K562 (cell line): ENCODE data around the gene DOCK8. TPM values are rescaled to one million over a fixed set of nuclear protein-coding genes. Genes with fewer than 3 reads are reported as not detected.
A peak's percentile ranks its signal among the peaks of the same experiment; 100 is the strongest.

Experiments
- ATAC-seq: fragments of 200-7000 bp; cut with Tn5 transposase; 3 replicates; pipeline ENCODE4 v1.9.1; 2020; ENCODE audit warnings: moderate library complexity
- BruUV-seq: library from RNA; stranded (reverse); fragments of 400-500 nt; replicated peaks from 2 replicates; lab custom pipeline; 2021; lab: Mats Ljungman, UMichigan
- CTCF ChIA-PET: fragments of 300-600 bp; formaldehyde crosslinking; extraction: SDS; loops from one replicate; lab custom pipeline; 2021; ENCODE audit warnings: low intra/inter-chr PET ratio; lab: Yijun Ruan, JAX
- POLR2A ChIA-PET: fragments of 300-600, 350-650 bp; sonication (Branson Sonifier 250); formaldehyde crosslinking; extraction: SDS; loops from one replicate; lab custom pipeline; 2021; ENCODE audit warnings: antibody characterized with exemption, inconsistent platforms; lab: Yijun Ruan, JAX
- DNase-seq, 4 experiments: peaks; one replicate each; pipeline versions ENCODE4 v3.0.0 to v3.0.0-alpha.2; 2011 to 2018; ENCODE audit warnings: low spot score in 3 of 4, mixed read lengths in 3 of 4; ENCODE audit errors: extremely low read depth in 1 of 4
- FAIRE-seq: peaks from 2 replicates; lab custom pipeline; 2011; peaks lifted over from hg19 to GRCh38; lab: Jason Lieb, UNC
- H2AFZ ChIP-seq: 2 replicates; pipeline ENCODE4 v1.6.0; 2011; ENCODE audit warnings: low read depth, low read length, control low read depth, inconsistent platforms
- H3K27ac ChIP-seq: fragments of 200-600 bp; 3 replicates; pipeline ENCODE4 v1.8.0; 2011; ENCODE audit warnings: low read depth, mild to moderate bottlenecking, control low read depth, inconsistent platforms, low read length, moderate library complexity, mixed read lengths; ENCODE audit errors: extremely low read depth
- H3K27me3 ChIP-seq, 2 experiments: fragments of 300-600 bp in 1 of 2; 2 replicates in 1 of 2; 3 replicates in 1 of 2; pipeline versions ENCODE4 v1.6.0 to v1.8.0; 2011; ENCODE audit warnings: inconsistent platforms in 2 of 2, low read length in 2 of 2, mild to moderate bottlenecking in 1 of 2, mixed read lengths in 1 of 2, moderate library complexity in 1 of 2; ENCODE audit not compliant: control insufficient read depth in 2 of 2, insufficient read depth in 2 of 2
- H3K36me3 ChIP-seq: fragments of 300-600 bp; 3 replicates; pipeline ENCODE4 v1.8.0; 2011; ENCODE audit warnings: mild to moderate bottlenecking, low read length, inconsistent platforms; ENCODE audit not compliant: control insufficient read depth, insufficient read depth
- H3K4me1 ChIP-seq, 2 experiments: fragments of 200-600 bp in 1 of 2; replicated peaks in 1 of 2; 2 replicates in 1 of 2; 3 replicates in 1 of 2; pipeline versions ENCODE4 v1.5.1 to v1.8.0; 2011; ENCODE audit warnings: inconsistent platforms in 2 of 2, low read length in 2 of 2, mild to moderate bottlenecking in 1 of 2, mixed read lengths in 1 of 2, moderate library complexity in 1 of 2; ENCODE audit not compliant: control insufficient read depth in 2 of 2, insufficient read depth in 2 of 2
- H3K4me2 ChIP-seq: 2 replicates; pipeline ENCODE4 v1.6.1; 2011; ENCODE audit warnings: low read length, control low read depth, inconsistent platforms, mixed read lengths; ENCODE audit not compliant: insufficient read depth
- H3K4me3 ChIP-seq: fragments of 200-600 bp; sonication (generic), shearing (Covaris generic); 2 replicates; pipeline ENCODE4 v1.5.1; 2016; ENCODE audit warnings: control low read depth, inconsistent platforms
- H3K79me2 ChIP-seq: fragments of 200-600 bp; 3 replicates; pipeline ENCODE4 v1.8.0; 2011; ENCODE audit warnings: low read length, inconsistent platforms; ENCODE audit not compliant: control insufficient read depth, insufficient read depth
- H3K9ac ChIP-seq, 2 experiments: 2 replicates each; pipeline versions ENCODE4 v1.6.0 to v1.6.1; 2011; ENCODE audit warnings: low read depth in 2 of 2, low read length in 2 of 2, control low read depth in 1 of 2, inconsistent platforms in 1 of 2, mild to moderate bottlenecking in 1 of 2, mixed read lengths in 1 of 2; ENCODE audit not compliant: insufficient read depth in 1 of 2
- H3K9me1 ChIP-seq: one replicate; pipeline ENCODE4 v1.6.0; 2011; ENCODE audit warnings: inconsistent platforms, mild to moderate bottlenecking, low read length, moderate library complexity; ENCODE audit not compliant: control insufficient read depth, insufficient read depth
- H3K9me3 ChIP-seq: replicated peaks from 2 replicates; pipeline ENCODE4 v1.5.1; 2011; ENCODE audit warnings: low read depth, low read length, inconsistent platforms; ENCODE audit not compliant: control insufficient read depth, insufficient read depth
- H4K20me1 ChIP-seq: replicated peaks from 2 replicates; pipeline ENCODE4 v1.6.1; 2011; ENCODE audit warnings: low read length, inconsistent platforms, mixed read lengths; ENCODE audit not compliant: control insufficient read depth, insufficient read depth
- CBFA2T2 ChIP-seq: fragments of 450-650 bp; conservative IDR thresholded peaks from 2 replicates; pipeline ENCODE4 v1.6.1; 2017; ENCODE audit warnings: mild to moderate bottlenecking
- CREBBP ChIP-seq: IDR thresholded peaks from one replicate; pipeline ENCODE4 v1.6.1; 2012; ENCODE audit warnings: low read depth, mild to moderate bottlenecking, control low read depth, inconsistent platforms, low read length
- EGR1 ChIP-seq: fragments of 450-650 bp; conservative IDR thresholded peaks from 2 replicates; pipeline ENCODE4 v1.6.1; 2017; ENCODE audit warnings: mild to moderate bottlenecking
- ELK1 ChIP-seq: sonication (generic); formaldehyde crosslinking; IDR thresholded peaks from 2 replicates; pipeline ENCODE4 v1.8.1; 2022; ENCODE audit warnings: missing genetic modification reagents
- ETV1 ChIP-seq: fragments of 450-650 bp; conservative IDR thresholded peaks from 2 replicates; pipeline ENCODE4 v1.6.1; 2016; ENCODE audit warnings: missing genetic modification characterization, control low read depth, low read depth, missing compliant biosample characterization
- MTF1 ChIP-seq: fragments of 250-450 bp; sonication (Bioruptor Pico); IDR thresholded peaks from 2 replicates; pipeline ENCODE4 v1.9.0; 2021; ENCODE audit warnings: moderate library complexity, mild to moderate bottlenecking, inconsistent platforms, borderline replicate concordance
- NELFE ChIP-seq: IDR thresholded peaks from 2 replicates; pipeline ENCODE4 v1.6.1; 2011; ENCODE audit warnings: mild to moderate bottlenecking; ENCODE audit not compliant: insufficient read depth, insufficient read length
- NFIX ChIP-seq: fragments of 250-450 bp; sonication (Bioruptor Pico); IDR thresholded peaks from 2 replicates; pipeline ENCODE4 v1.4.0; 2020; ENCODE audit warnings: low read depth, mild to moderate bottlenecking, moderate library complexity
- PHTF2 ChIP-seq: fragments of 250-450 bp; sonication (Bioruptor Pico); IDR thresholded peaks from 2 replicates; pipeline ENCODE4 v1.5.0; 2021; ENCODE audit warnings: mild to moderate bottlenecking
- RHOXF2B ChIP-seq: fragments of 250-450 bp; sonication (Bioruptor Pico); conservative IDR thresholded peaks from 2 replicates; pipeline ENCODE4 v1.5.1; 2021
- ZNF696 ChIP-seq: fragments of 250-450 bp; sonication (Bioruptor Pico); conservative IDR thresholded peaks from 2 replicates; pipeline ENCODE4 v1.4.0; 2020; ENCODE audit warnings: mild to moderate bottlenecking, moderate library complexity
- WGBS: fragments of 100-300 bp; shearing (Covaris generic); methylation state at CpG from one replicate; pipeline ENCODE4 v1.1.6; 2016; ENCODE audit warnings: low coverage, mixed read lengths; ENCODE audit not compliant: insufficient coverage; ENCODE audit errors: missing lambda C conversion rate; 5-methylcytosine and 5-hydroxymethylcytosine counted together
- in situ Hi-C: fragments of 300-500 bp; cut with MboI; formaldehyde crosslinking; loops from 4 replicates; pipeline ENCODE4 v1.15.0; 2018; ENCODE audit warnings: inconsistent platforms, mixed read lengths
- intact Hi-C: fragments of 100-400 bp; cut with micrococcal nuclease; formaldehyde crosslinking; loops from 2 replicates; pipeline ENCODE4 v1.14.2; 2022
- polyA plus RNA-seq, 8 experiments: library from polyadenylated mRNA; depleted of rRNA in 4 of 8; stranded (reverse) in 5 of 8; unstranded in 3 of 8; fragments of >200 nt; fragmentation: Nextera tagmentation in 2 of 8; fragmentation: Illumina TruSeq in 1 of 8; extraction: Ambion mirVana in 2 of 8; extraction: Trizol in 1 of 8; gene quantifications; 2 replicates each; pipeline versions ENCODE4 v1.2.1 to v1.2.3, GENCODE V29; 2011 to 2014; ENCODE audit warnings: inconsistent platforms in 1 of 8, missing spikeins in 1 of 8
- total RNA-seq, 7 experiments: library from RNA; depleted of rRNA in 6 of 7; stranded (reverse); fragments of >200 nt in 6 of 7; fragmentation: Illumina TruSeq in 2 of 7; extraction: Trizol in 2 of 7; gene quantifications; 2 replicates each; pipeline versions ENCODE4 v1.2.1 to v1.2.3, GENCODE V29; 2011 to 2021; ENCODE audit warnings: low replicate concordance in 1 of 7
- TF ChIP-seq, protein P1 (sequence below), 2 experiments: fragments of 450-650 bp in 1 of 2; sonication (generic) in 1 of 2; formaldehyde crosslinking in 1 of 2; IDR thresholded peaks in 1 of 2; conservative IDR thresholded peaks in 1 of 2; 2 replicates each; pipeline versions ENCODE4 v1.6.1 to v1.8.1; 2016 to 2023; ENCODE audit warnings: mild to moderate bottlenecking in 2 of 2, moderate library complexity in 2 of 2, inconsistent platforms in 1 of 2, missing genetic modification reagents in 1 of 2

Gene DOCK8
- total and polyA plus RNA-seq, 9 of the 15 experiments (the other 6 are each of a cell fraction or from before 2014, with no cell fraction given): 14.4 to 53.8 (median 25.1) TPM

DNA sequence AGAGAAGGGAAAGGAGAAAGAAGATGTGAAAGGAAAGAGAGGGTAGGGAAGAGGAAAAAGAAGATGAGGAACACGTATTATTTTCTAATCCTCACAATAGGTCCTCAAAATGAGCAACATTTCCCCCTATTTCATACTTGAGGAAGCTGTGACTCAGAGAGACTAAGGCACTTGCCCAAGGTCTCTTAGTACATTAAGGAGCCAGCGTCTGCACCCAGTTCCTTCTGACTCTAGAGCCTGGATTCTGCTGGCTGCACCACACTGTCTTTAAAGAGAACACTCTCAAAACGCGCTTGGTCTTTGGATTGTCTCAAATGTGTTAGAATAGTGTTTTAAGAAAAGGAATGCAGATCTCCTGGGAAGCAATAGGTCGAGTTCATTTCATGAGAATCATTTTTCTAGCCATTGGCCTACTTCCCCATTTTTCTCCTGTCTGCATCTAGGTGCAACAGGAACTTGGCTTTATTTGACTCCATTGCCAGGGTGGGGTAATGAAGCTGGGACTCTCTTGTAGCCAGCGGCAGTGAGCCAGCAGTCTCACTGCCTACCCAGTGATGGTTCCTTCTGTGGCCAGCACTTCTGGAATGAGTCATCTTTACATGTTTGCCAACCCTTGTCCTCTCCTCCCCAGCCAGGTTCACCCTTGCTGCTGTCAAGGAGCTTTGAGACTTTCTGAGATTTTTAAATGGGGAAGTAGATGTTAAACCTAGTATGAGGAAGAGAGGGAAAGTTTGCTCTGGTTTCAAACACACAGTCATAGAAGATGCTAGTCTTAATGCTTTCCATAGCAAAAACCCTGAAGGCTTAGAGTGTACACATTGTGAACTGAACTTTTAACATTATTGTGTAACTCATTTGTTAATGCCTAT is 82.7 kb downstream of the DOCK8 start (continued):
- TF ChIP-seq, protein P1, sequence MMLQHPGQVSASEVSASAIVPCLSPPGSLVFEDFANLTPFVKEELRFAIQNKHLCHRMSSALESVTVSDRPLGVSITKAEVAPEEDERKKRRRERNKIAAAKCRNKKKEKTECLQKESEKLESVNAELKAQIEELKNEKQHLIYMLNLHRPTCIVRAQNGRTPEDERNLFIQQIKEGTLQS (IDR thresholded peaks at IDR 0.05): peak; percentile 28; the same call in 1 of the 2 replicates
- TF ChIP-seq, protein P1 (CRISPR knock-in tag; conservative IDR thresholded peaks at IDR 0.05): no peak

- CTCF ChIA-PET: no interaction called here
- Histone ChIP-seq H3K4me1 (no peaks in the 10 kb centered on the region), H3K79me2 (no peaks in the 10 kb centered on the region), H2AFZ (no peak overlapping the region), H3K4me3 (no peak overlapping the region), H3K27me3 (no peaks in the 10 kb centered on the region), H3K27ac (no peak overlapping the region), H3K36me3 (peaks cover 49% of the 10 kb centered on the region; the same call in 2 of the 3 replicates), H3K4me2 (no peak overlapping the region), H3K9me1 (no peaks in the 10 kb centered on the region), H4K20me1 (no peaks in the 10 kb centered on the region), H3K9me3 (no peaks in the 10 kb centered on the region), H3K9ac (no peak overlapping the region)
- BruUV-seq: no TSS peak
- POLR2A ChIA-PET: no interaction called here
- intact Hi-C loops: loop anchor here (10.0 kb wide), 1 partner anchor 89 kb away; the partner anchor contains the start of gene DOCK8
- in situ Hi-C loops: no loop called here
- 95% methylated on average over 4 of the region's 5 CpGs for WGBS
- FAIRE-seq (no peak), ATAC-seq (no peak), DNase-seq (no peak)
- TF ChIP-seq PHTF2 (CRISPR knock-in tag) (no peak), RHOXF2B (CRISPR knock-in tag) (no peak), EGR1 (no peak), ELK1 (no peak), NELFE (no peak), MTF1 (no peak), NFIX (no peak), CREBBP (no peak), CBFA2T2 (no peak), ZNF696 (CRISPR knock-in tag) (no peak), ETV1 (no peak)
Measured at GRCh38 chr9:303502-303901, 88.8 kb downstream of the DOCK8 start.
